NT2/D1 (cell line): ENCODE measurements around the gene AP5Z1.

Source experiments
- SUZ12 ChIP-seq: IDR thresholded peaks from 2 replicates; pipeline ENCODE4 v1.6.1; 2011; ENCODE audit not compliant: insufficient read length, insufficient read depth; ENCODE audit errors: extremely low read depth
- YY1 ChIP-seq: IDR thresholded peaks from 2 replicates; pipeline ENCODE4 v1.6.1; 2011; ENCODE audit not compliant: insufficient read length, insufficient read depth

DNA sequence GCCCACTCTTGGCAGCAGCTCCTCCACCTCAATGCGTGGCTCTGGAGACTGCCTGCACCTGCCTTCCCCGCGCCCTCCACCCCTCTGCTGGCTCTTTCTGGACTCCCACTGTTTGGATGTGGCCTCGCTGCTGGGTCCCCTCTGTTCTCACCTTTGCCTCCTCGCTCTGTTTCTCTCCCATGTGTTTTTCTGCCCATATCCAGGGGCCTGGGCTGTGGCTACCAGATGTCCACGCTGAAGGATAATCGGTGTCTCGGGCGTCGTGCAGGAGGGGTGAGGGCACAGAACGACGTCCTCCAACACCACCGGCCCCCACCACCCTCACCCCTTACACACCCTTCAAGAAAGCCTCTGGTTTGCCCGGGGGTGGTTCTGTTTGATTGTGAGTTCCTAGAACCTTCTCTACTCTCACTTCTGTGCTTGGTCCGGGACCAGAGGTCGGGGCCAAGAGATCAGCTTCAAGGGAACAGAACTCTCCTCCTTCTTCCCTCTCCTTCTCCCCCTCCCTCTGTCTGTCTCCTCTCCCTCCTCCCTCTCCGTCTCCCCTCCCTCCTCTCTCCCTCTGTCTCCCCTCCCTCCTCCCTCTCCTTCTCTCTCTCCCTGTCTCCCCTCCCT, 31.7 kb downstream of the AP5Z1 start:
- TF ChIP-seq SUZ12: no peak
- no peak for TF ChIP-seq YY1
